Neural cell (in vitro differentiated cells): ENCODE data around the gene ABHD17A. TPM values are rescaled to one million over a fixed set of nuclear protein-coding genes. Genes with fewer than 3 reads are reported as not detected.

ENCODE experiments used
- H2AFZ ChIP-seq: fragments of 200-600, 300-800 bp; sonication (generic), shearing (Covaris generic); 2 replicates; pipeline ENCODE4 v1.6.0; 2014; ENCODE audit warnings: low read depth, mild to moderate bottlenecking, antibody characterized with exemption, low read length, moderate library complexity
- H3F3A ChIP-seq: fragments of 200-600 bp; shearing (Covaris generic); 2 replicates; pipeline ENCODE4 v1.6.1; 2016; ENCODE audit warnings: mild to moderate bottlenecking, moderate library complexity, mixed read lengths, antibody characterized with exemption, low read length; ENCODE audit not compliant: insufficient read depth, poor library complexity, severe bottlenecking
- H3K27ac ChIP-seq: fragments of 200-600, 300-800 bp; sonication (generic), shearing (Covaris generic); 2 replicates; pipeline ENCODE4 v1.5.1; 2014; ENCODE audit warnings: mild to moderate bottlenecking, low read length, moderate library complexity
- H3K27me3 ChIP-seq: fragments of 300-800, 200-600 bp; sonication (generic), shearing (Covaris generic); 2 replicates; pipeline ENCODE4 v1.6.0; 2014; ENCODE audit warnings: mild to moderate bottlenecking, low read depth, low read length, moderate library complexity; ENCODE audit not compliant: insufficient read depth
- H3K36me3 ChIP-seq: fragments of 300-800, 200-600 bp; sonication (generic), shearing (Covaris generic); 2 replicates; pipeline ENCODE4 v1.5.1; 2014; ENCODE audit warnings: mild to moderate bottlenecking, antibody characterized with exemption, low read length, moderate library complexity; ENCODE audit not compliant: insufficient read depth
- H3K4me2 ChIP-seq: fragments of 300-800, 200-600 bp; sonication (generic), shearing (Covaris generic); 2 replicates; pipeline ENCODE4 v1.6.0; 2014; ENCODE audit warnings: mild to moderate bottlenecking, low read length
- H3K4me3 ChIP-seq: fragments of 300-800, 200-600 bp; sonication (generic), shearing (Covaris generic); 2 replicates; pipeline ENCODE4 v1.5.1; 2014; ENCODE audit warnings: mild to moderate bottlenecking, low read length, moderate library complexity
- H3K79me2 ChIP-seq: fragments of 200-600 bp; shearing (Covaris generic); replicated peaks from 2 replicates; pipeline ENCODE4 v1.6.0; 2014; ENCODE audit warnings: mild to moderate bottlenecking, low read length, moderate library complexity; ENCODE audit not compliant: insufficient read depth
- H3K9ac ChIP-seq: fragments of 300-800, 200-600 bp; sonication (generic), shearing (Covaris generic); 2 replicates; pipeline ENCODE4 v1.6.1; 2016; ENCODE audit warnings: mild to moderate bottlenecking, low read length, mixed read lengths
- H3K9me2 ChIP-seq: fragments of 200-600 bp; shearing (Covaris generic); 2 replicates; pipeline ENCODE4 v1.6.1; 2016; ENCODE audit warnings: mild to moderate bottlenecking, low read length, mixed read lengths; ENCODE audit not compliant: insufficient read depth
- H3K9me3 ChIP-seq: fragments of 200-600, 300-800 bp; sonication (generic), shearing (Covaris generic); 2 replicates; pipeline ENCODE4 v1.6.1; 2016; ENCODE audit warnings: mild to moderate bottlenecking, mixed run types, low read length, moderate library complexity, mixed read lengths
- H4K20me1 ChIP-seq: fragments of 200-600 bp; shearing (Covaris generic); 2 replicates; pipeline ENCODE4 v1.6.1; 2016; ENCODE audit warnings: mild to moderate bottlenecking, mixed run types; ENCODE audit not compliant: insufficient read depth
- CTCF ChIP-seq: fragments of 450-650 bp; IDR thresholded peaks from 2 replicates; pipeline ENCODE4 v1.5.1; 2014; ENCODE audit warnings: antibody characterized with exemption, mild to moderate bottlenecking, moderate library complexity; ENCODE audit not compliant: poor library complexity, severe bottlenecking
- EP300 ChIP-seq: fragments of 450-650 bp; conservative IDR thresholded peaks from 2 replicates; pipeline ENCODE4 v1.6.1; 2014; ENCODE audit warnings: antibody characterized with exemption, mild to moderate bottlenecking, moderate library complexity; ENCODE audit not compliant: poor library complexity, severe bottlenecking
- EZH2 ChIP-seq: fragments of 200-600, 300-800 bp; shearing (Covaris generic), sonication (generic); IDR thresholded peaks from 2 replicates; pipeline ENCODE4 v1.6.1; 2014; ENCODE audit warnings: antibody characterized with exemption, low read length, borderline replicate concordance, mild to moderate bottlenecking; ENCODE audit not compliant: insufficient read depth, poor library complexity, severe bottlenecking
- MXI1 ChIP-seq: fragments of 450-650 bp; conservative IDR thresholded peaks from 2 replicates; pipeline ENCODE4 v1.6.1; 2014; ENCODE audit warnings: antibody characterized with exemption, mild to moderate bottlenecking; ENCODE audit not compliant: poor library complexity, severe bottlenecking
- POLR2AphosphoS5 ChIP-seq: IDR thresholded peaks from 2 replicates; pipeline ENCODE4 v1.6.1; 2012
- RAD21 ChIP-seq: fragments of 450-650 bp; conservative IDR thresholded peaks from 2 replicates; pipeline ENCODE4 v1.6.1; 2014; ENCODE audit warnings: antibody characterized with exemption, mild to moderate bottlenecking, moderate library complexity
- REST ChIP-seq: IDR thresholded peaks from 2 replicates; pipeline ENCODE4 v1.6.1; 2012; ENCODE audit warnings: borderline replicate concordance
- SMC3 ChIP-seq: fragments of 450-650 bp; conservative IDR thresholded peaks from 2 replicates; pipeline ENCODE4 v1.6.1; 2014; ENCODE audit warnings: antibody characterized with exemption, mild to moderate bottlenecking, moderate library complexity; ENCODE audit not compliant: poor library complexity
- TAF1 ChIP-seq: IDR thresholded peaks from 2 replicates; pipeline ENCODE4 v1.6.1; 2012; ENCODE audit warnings: low read depth
- polyA plus RNA-seq: library from polyadenylated mRNA; depleted of rRNA; stranded (reverse); fragments of >200 nt; gene quantifications from 2 replicates; pipeline ENCODE4 v1.2.3, GENCODE V29; 2014

ABHD17A gene
- polyA plus RNA-seq, 1 donor from 2014 or later: 116 TPM

GRCh38 chr19:1832046-1832663 lies 53.1 kb downstream of the ABHD17A start:
- no peaks in the 10 kb centered on the region for H4K20me1 ChIP-seq
- no peaks in the 10 kb centered on the region for H3K79me2 ChIP-seq
- no peaks in the 10 kb centered on the region for H3F3A ChIP-seq
- no peak overlapping the region for H3K4me2 ChIP-seq
- no peak overlapping the region for H2AFZ ChIP-seq
- no peaks in the 10 kb centered on the region for H3K9me2 ChIP-seq
- no peak overlapping the region for H3K27ac ChIP-seq
- TF ChIP-seq CTCF (no peak), POLR2AphosphoS5 (no peak), EP300 (no peak), EZH2 (no peak), MXI1 (no peak), REST (no peak), SMC3 (no peak), RAD21 (no peak), TAF1 (no peak)
- H3K4me3 ChIP-seq: no peak overlapping the region
- H3K9ac ChIP-seq: no peak overlapping the region
- H3K9me3 ChIP-seq: no peaks in the 10 kb centered on the region
- H3K27me3 ChIP-seq: no peaks in the 10 kb centered on the region
- H3K36me3 ChIP-seq: no peaks in the 10 kb centered on the region

- no peaks in the 10 kb centered on the region for H3K9me2 ChIP-seq
- no peaks in the 10 kb centered on the region for H3K27me3 ChIP-seq
- H3K4me2 ChIP-seq: no peak overlapping the region
- H2AFZ ChIP-seq: no peak overlapping the region
- TF ChIP-seq REST (no peak), EP300 (no peak), SMC3 (no peak), MXI1 (no peak), EZH2 (no peak), RAD21 (no peak), CTCF (no peak), TAF1 (no peak), POLR2AphosphoS5 (no peak)
- H3K36me3 ChIP-seq: no peaks in the 10 kb centered on the region
- H3K27ac ChIP-seq: no peak overlapping the region
- no peaks in the 10 kb centered on the region for H4K20me1 ChIP-seq
- H3K9ac ChIP-seq: no peak overlapping the region
- H3F3A ChIP-seq: no peaks in the 10 kb centered on the region
- H3K9me3 ChIP-seq: no peaks in the 10 kb centered on the region
- H3K79me2 ChIP-seq: no peaks in the 10 kb centered on the region
- no peak overlapping the region for H3K4me3 ChIP-seq
These were observed 54.3 kb downstream of the ABHD17A start for GRCh38 chr19:1830978-1831377.
